Activated T-helper 2 cell treated with anti-CD3 and anti-CD28 coated beads, Interferon-gamma antibody, Interleukin-2, Interleukin-4, amounts not matched to agents 10 μg/mL and 5 μg/mL and 100 μg/mL, durations not matched to agents 14 hours and 24 hours and 36 hours (primary cell): ENCODE data around the gene B4GALNT3. TPM values are rescaled to one million over a fixed set of nuclear protein-coding genes. Genes with fewer than 3 reads are reported as not detected.

Experiments
- total RNA-seq: library from RNA; stranded (reverse); gene quantifications from 2 replicates; pipeline ENCODE4 v1.2.3, GENCODE V29; 2022

B4GALNT3 gene
- total RNA-seq, 1 donor from 2014 or later = 6.9 TPM

Other genes with a start within 250 kb of the B4GALNT3 start
- 0.37 TPM in 1 of 2 replicates, not detected in the other for gene SLC6A12, start 245.8 kb upstream of the B4GALNT3 start, total RNA-seq
- 0.18 and 0.21 TPM in 2 replicates for gene SLC6A13, start 197.1 kb upstream of the B4GALNT3 start, total RNA-seq
- gene KDM5A, start 70.6 kb upstream of the B4GALNT3 start, total RNA-seq = 76.4 and 77.9 TPM in 2 replicates
- gene CCDC77, start 58.3 kb upstream of the B4GALNT3 start, total RNA-seq = 12.5 and 14.4 TPM in 2 replicates
- gene NINJ2, start 203.5 kb downstream of the B4GALNT3 start, total RNA-seq = 3.1 and 4.6 TPM in 2 replicates